Nephron (organoid): ENCODE measurements around the gene CDH13.

Source experiments
- H3K27ac Mint-ChIP-seq, 3 experiments: 2 replicates each; pipeline ENCODE4 v1.8.0; 2020; ENCODE audit warnings: mixed read lengths in 3 of 3, mild to moderate bottlenecking in 2 of 3, moderate library complexity in 1 of 3
- H3K27me3 Mint-ChIP-seq: 2 replicates; pipeline ENCODE4 v1.8.0; 2021; ENCODE audit warnings: low read depth, mild to moderate bottlenecking, moderate library complexity, mixed read lengths
- H3K36me3 Mint-ChIP-seq: 2 replicates; pipeline ENCODE4 v1.8.0; 2020; ENCODE audit warnings: low read depth, mixed read lengths
- H3K4me1 Mint-ChIP-seq: 2 replicates; pipeline ENCODE4 v1.8.0; 2020; ENCODE audit warnings: mixed read lengths
- H3K4me3 Mint-ChIP-seq, 3 experiments: 2 replicates each; pipeline ENCODE4 v1.8.0; 2020; ENCODE audit warnings: mild to moderate bottlenecking in 3 of 3, mixed read lengths in 3 of 3, moderate library complexity in 2 of 3
- H3K9me3 Mint-ChIP-seq: 2 replicates; pipeline ENCODE4 v1.8.0; 2020; ENCODE audit warnings: mixed read lengths
- CTCF ChIP-seq, 3 experiments: fragments of 200-600 bp; sonication (generic); IDR thresholded peaks; one replicate each; pipeline ENCODE4 v1.5.0; 2021; ENCODE audit warnings: antibody characterized with exemption in 3 of 3; ENCODE audit not compliant: unreplicated experiment in 3 of 3

Gene CDH13

GRCh38 chr16:82668094-82668493, 41.3 kb downstream of the CDH13 start:
- H3K9me3 Mint-ChIP-seq = peaks cover 4% of the 10 kb centered on the region
- H3K36me3 Mint-ChIP-seq = no peaks in the 10 kb centered on the region
- no peak overlapping the region for H3K27ac Mint-ChIP-seq
- TF ChIP-seq CTCF (IDR thresholded peaks at IDR 0.05; ENCODE audit: unreplicated experiment in 3 of 3) = no peak
- peaks cover 24% of the 10 kb centered on the region for H3K4me1 Mint-ChIP-seq
- no peaks in the 10 kb centered on the region for H3K27me3 Mint-ChIP-seq
- H3K4me3 Mint-ChIP-seq = no peak overlapping the region

- Mint-ChIP-seq H3K36me3 (no peaks in the 10 kb centered on the region), H3K27me3 (no peaks in the 10 kb centered on the region), H3K4me3 (no peak overlapping the region), H3K27ac (no peak overlapping the region), H3K4me1 (peaks cover 6% of the 10 kb centered on the region), H3K9me3 (no peaks in the 10 kb centered on the region)
- TF ChIP-seq CTCF (IDR thresholded peaks at IDR 0.05; ENCODE audit: unreplicated experiment in 3 of 3) = no peak
Measured at GRCh38 chr16:82671741-82672140, 45.0 kb downstream of the CDH13 start.

GRCh38 chr16:82672676-82673075, 45.9 kb downstream of the CDH13 start:
- Mint-ChIP-seq H3K4me1 (no peaks in the 10 kb centered on the region), H3K4me3 (no peak overlapping the region), H3K36me3 (no peaks in the 10 kb centered on the region), H3K27ac (no peak overlapping the region), H3K9me3 (no peaks in the 10 kb centered on the region), H3K27me3 (no peaks in the 10 kb centered on the region)
- no peak for TF ChIP-seq CTCF (IDR thresholded peaks at IDR 0.05; ENCODE audit: unreplicated experiment in 3 of 3)

- Mint-ChIP-seq H3K9me3 (no peaks in the 10 kb centered on the region), H3K4me1 (no peaks in the 10 kb centered on the region), H3K4me3 (no peak overlapping the region), H3K36me3 (no peaks in the 10 kb centered on the region), H3K27me3 (no peaks in the 10 kb centered on the region), H3K27ac (no peak overlapping the region)
- TF ChIP-seq CTCF (IDR thresholded peaks at IDR 0.05; ENCODE audit: unreplicated experiment in 3 of 3) = no peak
Measured at GRCh38 chr16:82675300-82675699, 48.5 kb downstream of the CDH13 start.

GRCh38 chr16:82681592-82681991, 54.8 kb downstream of the CDH13 start:
- H3K36me3 Mint-ChIP-seq = no peaks in the 10 kb centered on the region
- no peaks in the 10 kb centered on the region for H3K9me3 Mint-ChIP-seq
- no peaks in the 10 kb centered on the region for H3K4me1 Mint-ChIP-seq
- H3K27me3 Mint-ChIP-seq = no peaks in the 10 kb centered on the region
- TF ChIP-seq CTCF (IDR thresholded peaks at IDR 0.05; ENCODE audit: unreplicated experiment in 3 of 3) = no peak
- no peak overlapping the region for H3K4me3 Mint-ChIP-seq
- no peak overlapping the region for H3K27ac Mint-ChIP-seq

- no peaks in the 10 kb centered on the region for H3K4me1 Mint-ChIP-seq
- TF ChIP-seq CTCF (IDR thresholded peaks at IDR 0.05; ENCODE audit: unreplicated experiment in 3 of 3) = no peak
- peaks cover 5% of the 10 kb centered on the region for H3K27me3 Mint-ChIP-seq
- no peaks in the 10 kb centered on the region for H3K36me3 Mint-ChIP-seq
- peaks cover 2% of the 10 kb centered on the region for H3K9me3 Mint-ChIP-seq
- no peak overlapping the region for H3K27ac Mint-ChIP-seq
- no peak overlapping the region for H3K4me3 Mint-ChIP-seq
Measured at GRCh38 chr16:82682767-82683166, 56.0 kb downstream of the CDH13 start.
